Epidermal melanocyte (primary cell): ENCODE measurements around the gene MRS2.
"Not testable (repeated sequence)": the region's sequence is repeated elsewhere in the genome, so short reads cannot be mapped to it uniquely, and the experiment has no call there.

ENCODE experiments used
- DNase-seq: peaks from one replicate; pipeline ENCODE4 v3.0.0; 2011; ENCODE audit warnings: low spot score; ENCODE audit not compliant: insufficient read length

MRS2 gene

DNA sequence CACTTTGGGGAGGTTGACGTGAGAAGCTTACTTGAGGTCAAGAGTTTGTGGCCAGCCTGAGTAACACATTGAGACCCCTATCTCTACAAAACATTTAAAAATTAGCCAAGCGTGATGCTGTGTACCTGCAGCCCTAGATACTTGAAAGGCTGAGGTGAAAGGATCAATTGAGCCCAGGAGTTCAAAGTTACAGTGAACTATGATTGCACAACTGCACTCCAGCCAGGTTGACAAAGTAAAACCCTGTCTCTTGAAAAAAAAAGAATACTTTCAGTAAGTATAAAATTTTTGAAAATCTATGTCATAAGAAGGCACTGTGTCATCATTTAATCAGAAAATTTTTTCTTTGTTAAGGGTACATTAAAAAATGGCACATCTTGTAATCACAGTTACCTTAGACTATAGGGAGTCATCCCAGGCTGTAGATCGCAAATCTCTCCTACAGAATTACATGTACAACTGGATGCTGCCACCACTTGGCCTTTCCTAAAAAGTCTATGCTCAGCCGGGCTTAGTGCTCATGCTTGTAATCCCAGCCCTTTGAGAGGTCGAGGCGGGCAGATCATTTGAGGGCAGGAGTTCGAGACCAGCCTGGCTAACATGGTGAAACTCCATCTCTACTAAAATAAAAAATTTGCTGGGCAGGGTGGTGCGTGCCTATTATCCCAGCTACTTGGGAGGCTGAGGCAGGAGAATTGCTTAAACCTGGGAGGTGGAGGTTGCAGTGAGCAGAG, 17.0 kb upstream of the MRS2 start:
- no peak for DNase-seq

DNA sequence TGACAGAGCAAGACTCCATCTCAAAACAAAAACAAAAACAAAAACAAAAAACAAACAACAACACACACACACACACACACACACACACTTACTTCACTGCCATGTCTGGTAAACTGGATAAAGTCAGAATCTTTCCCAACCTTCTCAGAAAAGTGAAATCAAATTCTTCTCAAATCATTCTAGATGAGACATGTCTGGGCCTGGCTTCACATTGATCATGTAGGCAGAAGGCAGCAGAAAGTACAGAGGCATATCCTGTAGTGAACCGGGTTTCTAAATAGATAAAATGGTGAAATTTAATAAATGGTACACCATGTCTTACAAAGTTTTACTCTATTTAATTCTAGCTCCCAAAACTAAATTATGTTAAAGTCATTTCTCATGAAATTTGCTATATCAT, 14.9 kb upstream of the MRS2 start:
- DNase-seq = no peak

DNA sequence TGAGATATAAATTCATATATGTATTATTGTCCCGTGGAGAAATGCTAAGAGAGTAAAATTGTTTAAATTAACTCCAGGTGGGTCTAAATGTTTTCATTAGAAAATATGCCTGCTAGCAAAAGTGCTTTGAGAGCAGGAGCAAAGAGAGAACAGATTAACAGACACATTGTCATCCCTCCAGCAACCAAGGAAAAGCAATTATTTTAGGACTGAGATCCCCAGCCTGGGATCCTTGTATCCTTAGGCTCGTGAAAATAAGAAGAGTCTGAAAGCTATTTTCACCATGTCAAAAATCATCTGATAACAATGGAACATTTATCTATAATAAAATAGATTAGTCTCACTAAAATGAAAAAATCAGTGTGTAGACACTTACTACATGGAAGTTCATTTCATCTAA, 11.5 kb upstream of the MRS2 start:
- no peak for DNase-seq

DNA sequence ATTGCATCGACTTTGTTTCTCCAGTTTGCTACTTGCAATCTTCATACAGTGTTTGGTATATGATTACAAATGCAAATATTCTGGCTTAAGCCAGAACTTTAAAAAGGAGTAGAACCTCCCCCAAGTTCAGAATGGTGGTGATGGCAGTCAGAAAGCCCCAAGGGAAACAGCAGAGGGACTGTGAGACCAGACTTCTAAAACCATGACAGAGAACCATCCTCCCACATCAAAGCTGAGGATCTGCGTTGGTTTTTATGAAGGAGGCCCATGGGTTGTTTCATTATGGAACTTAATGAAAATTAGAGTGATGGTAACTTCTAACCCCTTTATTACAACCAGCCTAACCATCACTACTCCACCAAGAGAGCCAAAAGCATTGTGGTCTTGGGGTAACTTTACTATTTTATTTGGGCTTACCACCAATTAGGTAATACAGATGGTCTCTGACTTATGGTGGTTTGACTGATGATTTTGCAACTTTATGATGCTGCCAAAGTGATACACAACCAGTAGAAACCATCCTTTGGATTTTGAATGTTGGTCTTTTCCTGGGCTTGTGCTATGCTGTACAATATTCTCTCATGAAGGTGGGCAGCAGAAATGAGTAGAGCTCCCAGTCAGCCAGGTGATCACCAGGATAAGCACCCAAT, 10.9 kb upstream of the MRS2 start:
- no peak for DNase-seq

DNA sequence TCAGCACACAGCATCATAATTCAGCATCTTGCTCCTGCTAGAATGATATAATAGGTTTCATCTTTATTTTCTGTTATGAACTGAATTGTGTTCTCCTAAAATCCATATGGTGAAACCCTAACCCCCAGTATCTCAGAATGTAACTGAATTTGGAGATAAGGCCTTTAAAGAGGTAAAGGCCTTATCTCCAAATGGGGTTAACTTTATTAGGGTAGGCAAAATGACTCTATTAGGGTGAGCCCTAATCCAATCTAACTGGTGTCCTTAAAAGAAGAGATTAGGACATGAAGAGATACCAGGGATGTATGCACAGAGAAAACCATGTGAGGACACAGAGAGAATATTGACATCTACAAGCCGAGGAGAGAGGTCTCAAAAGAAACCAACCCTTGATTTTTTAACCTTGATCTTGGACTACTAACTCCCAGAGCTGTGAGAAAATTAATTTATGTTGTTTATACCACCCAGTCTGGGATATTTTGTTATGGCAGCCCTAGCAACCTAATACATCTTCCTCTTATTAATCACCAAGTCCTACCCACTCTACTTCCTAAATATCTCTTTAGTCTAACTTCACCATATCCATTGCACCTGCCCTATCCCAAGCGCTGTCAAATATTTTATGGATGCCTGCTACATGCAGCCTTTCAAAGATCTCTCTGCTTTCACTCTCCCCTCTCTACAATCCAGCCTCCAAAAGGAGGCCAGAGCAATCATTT, 8.5 kb upstream of the MRS2 start:
- DNase-seq = no peak

DNA sequence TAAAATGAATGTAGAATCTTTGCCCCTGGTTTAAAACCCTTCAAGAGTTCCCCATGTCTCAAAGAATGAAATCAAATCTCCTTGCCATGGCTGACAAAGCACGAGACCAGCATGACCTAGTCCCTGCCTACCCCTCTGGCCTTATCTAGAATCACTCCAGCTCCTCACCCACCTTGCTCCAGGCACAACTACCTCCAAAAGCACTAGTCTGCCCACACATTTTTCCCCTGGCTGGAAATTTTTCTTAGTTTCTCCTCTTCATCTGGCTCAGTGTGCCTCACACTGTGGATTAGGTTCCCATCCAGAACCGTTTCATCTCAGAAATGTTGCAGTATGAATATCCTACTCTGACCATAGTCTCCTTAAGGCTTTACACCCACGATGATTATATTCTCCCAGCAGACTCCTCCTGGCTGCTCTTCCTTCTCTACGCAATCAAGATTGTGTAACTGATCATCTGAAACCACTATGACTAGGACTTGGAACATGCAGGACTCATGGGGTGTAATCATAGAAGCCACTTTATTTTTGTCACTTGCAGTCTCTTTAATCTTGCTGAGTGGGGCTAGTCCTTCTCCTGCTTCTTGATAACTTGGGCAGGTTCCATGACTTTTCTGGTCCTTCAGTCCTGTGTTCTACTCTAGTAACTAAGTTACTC, 7.8 kb upstream of the MRS2 start:
- no peak for DNase-seq

DNA sequence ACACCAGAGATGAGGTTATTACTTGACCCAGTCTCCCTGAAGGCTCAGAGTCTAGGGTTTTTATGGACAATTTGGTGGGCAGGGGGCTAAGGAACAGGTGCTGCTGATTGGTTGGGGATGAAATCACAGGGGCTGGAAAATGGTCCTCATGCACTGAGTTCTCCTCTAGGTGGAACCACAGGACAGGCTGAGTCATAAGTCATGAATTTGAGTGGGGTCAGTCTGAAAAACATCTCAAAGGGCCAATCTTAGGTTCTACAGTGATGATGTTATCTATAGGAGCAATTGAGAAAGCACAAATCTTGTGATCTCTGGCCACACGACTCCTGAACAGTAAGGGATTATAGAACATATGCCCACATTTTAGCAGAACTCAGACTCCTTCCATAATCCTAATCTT, 5.9 kb upstream of the MRS2 start:
- DNase-seq = no peak

DNA sequence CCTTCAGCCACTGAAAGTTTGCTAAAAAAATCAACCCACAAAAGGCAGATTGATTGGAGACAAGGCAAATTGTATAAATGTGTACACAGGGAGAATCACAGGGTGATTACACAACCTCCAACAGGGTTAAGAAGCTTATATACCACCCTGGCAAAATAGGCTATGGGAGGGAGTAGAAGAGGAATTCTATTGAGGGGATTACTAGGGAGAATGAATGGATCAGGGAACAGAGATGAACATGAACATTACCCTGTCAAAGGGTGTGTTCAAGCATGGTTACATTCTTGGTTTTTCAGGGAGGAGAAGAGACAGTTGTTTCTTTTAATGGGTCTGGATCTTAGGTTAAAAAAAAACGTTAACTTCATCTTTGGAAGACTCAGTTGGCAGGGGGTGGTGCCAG, 5.1 kb upstream of the MRS2 start:
- no peak for DNase-seq

DNA sequence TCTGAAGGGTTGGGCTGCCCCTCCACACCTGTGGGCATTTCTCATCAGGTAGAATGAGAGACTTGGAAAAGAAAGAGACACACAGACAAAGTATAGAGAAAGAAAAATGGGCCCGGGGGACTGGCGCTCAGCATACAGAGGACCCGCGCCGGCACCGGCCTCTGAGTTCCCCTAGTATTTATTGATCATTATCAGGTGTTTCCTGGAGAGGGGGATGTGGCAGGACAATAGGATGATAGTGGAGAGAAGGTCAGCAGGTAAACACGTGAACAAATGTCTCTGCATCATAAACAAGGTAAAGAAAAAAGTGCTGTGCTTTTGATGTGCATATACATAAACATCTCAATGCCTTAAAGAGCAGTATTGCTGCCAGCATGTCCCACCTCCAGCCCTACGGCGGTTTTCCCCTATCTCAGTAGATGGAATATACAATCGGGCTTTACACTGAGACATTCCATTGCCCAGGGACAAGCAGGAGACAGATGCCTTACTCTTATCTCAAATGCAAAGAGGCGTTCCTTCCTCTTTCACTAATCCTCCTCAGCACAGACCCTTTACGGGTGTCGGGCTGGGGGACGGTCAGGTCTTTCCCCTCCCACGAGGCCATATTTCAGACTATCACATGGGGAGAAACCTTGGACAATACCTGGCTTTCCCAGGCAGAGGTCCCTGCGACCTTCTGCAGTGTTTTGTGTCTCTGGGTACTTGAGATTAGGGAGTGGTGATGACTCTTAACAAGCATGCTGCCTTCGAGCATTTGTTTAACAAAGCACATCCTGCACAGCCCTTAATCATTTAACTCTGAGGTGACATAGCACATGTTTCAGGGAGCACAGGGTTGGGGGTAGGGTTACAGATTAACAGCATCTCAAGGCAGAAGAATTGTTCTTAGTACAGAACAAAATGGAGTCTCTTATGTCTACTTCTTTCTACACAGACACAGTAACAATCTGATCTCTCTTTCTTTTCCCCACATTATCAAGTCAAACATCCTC, 2.4 kb upstream of the MRS2 start:
- not testable (repeated sequence) for DNase-seq

DNA sequence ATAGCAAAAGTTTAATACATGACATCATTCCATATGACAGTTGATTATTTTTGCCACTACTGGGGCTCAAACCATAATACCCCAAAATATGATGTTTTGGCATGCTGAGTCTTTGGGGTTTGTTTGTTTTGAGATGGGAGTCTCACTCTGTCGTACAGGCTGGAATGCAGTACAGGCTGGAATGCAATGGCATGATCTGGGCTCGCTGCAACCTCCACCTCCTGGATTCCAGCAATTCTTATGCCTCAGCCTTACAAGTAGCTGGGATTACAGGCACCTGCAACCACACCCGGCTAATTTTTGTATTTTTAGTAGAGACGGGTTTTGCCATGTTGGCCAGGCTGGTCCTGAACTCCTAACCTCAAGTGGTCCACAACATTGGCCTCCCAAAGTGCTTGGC, 1.3 kb upstream of the MRS2 start:
- DNase-seq = no peak

DNA sequence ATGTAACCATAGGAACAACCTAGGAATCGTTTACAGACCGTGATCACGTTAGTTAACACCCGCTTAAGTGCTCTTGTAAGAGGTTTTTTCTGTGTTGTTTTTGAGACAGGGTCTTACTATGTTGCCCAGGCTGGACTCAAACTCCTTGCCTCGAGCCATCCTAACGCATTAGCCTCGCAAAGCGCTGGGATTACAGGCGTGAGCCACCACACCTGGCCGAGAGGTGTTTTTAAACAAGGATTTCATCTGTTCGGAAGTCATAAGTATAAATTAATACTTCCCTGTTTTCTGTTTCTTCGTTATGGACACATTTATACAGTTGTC, 727 bp downstream of the MRS2 start:
- DNase-seq = no peak

DNA sequence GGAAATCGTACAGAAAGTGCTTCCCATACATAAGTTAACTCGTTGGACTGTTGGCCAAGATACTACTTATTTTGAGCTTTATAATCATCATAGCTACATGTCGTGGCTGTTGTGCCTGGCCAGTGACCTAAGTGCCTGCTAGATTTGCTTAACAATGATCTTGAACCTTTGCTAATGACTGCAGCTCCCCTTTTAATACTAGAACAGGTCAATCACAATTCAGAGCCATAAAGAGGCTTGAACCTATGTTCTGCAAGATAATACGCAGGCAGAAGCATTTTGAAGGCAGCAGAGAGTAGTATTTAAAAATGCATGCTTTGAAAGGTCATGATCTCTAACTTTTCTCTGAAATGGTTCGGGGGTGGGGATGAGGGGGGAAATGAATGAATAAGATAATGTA, 2.5 kb downstream of the MRS2 start:
- DNase-seq = no peak

DNA sequence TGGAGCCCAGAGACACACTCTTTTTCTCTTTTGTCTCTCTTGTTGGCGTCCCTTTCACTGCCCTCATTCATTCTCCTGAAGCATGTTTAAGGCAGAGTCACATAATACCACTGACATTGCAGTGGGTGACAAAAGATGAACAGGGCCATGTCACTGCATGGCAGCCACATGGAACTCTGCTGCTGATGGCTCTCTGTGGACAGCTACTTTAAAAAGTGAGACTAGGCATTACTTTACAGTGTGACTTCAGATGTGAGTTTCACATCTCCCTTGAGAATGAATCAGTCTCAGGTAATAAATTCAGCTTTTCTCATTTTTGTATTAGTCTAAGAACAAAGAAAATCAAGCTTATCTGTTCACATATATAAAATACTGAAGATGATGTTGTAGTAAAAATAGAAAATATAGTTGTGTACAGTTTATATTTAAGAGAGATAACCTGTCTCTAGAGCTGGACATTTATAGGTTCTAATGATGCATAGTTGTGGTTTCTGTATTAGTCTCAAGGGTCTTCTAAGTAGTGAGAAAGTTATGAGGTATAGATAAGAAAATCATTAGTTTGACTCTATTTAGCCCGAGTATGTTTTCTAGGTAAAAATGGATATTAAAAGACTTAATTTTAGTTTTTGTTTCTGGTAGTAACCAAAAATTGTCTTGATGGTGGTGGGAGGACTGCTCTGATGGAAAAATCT, 6.1 kb downstream of the MRS2 start:
- no peak for DNase-seq

DNA sequence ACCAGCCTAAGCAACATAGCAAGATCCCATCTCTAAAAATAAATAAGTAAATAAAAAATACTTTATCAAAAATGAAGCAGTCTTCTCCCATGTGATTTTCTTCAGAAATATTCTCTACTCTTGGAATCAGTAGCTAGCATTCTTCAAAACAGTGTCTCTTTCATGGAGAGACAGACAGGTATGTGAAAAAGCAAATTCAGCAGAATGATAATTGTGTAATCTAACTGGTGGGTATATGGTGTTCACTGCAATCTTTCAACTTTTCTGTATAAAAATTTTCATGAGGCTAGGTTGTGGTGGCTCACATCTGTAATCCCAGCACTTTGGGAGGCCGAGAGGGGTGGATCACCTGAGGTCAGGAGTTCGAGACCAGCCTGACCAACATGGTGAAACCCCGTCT, 7.9 kb downstream of the MRS2 start:
- no peak for DNase-seq

DNA sequence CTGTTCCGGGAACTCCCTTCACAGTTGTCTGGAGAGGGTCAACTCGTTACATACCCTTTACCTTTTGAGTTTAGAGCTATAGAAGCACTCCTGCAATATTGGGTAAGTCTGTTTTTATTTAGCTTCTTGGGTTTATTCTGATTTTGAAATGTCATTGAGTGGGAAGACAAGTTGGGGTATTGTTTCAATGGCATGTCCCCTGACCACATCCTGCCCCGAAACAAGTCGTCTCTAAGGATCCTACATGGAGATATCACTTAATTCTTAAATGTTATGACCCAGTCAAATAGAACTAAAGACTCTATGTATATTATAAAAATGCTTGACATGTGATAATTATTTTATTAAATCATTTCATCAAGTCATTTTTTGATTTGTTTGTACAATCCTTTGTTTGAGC, 9.6 kb downstream of the MRS2 start:
- DNase-seq = no peak

DNA sequence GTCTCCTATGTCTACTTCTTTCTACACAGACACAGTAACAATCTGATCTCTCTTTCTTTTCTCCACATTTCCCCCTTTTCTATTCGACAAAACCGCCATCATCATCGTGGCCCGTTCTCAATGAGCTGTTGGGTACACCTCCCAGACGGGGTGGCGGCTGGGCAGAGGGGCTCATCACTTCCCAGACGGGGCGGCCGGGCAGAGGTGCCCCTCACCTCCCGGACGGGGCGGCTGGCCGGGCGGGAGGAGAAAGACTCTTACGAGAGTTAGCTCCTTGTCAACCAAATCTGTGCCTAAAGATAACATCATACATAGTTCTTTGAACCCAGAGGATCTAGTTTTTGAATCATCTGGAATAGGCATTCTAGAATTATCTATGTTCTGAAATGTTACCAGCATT, 11.8 kb downstream of the MRS2 start:
- DNase-seq = not testable (repeated sequence)

DNA sequence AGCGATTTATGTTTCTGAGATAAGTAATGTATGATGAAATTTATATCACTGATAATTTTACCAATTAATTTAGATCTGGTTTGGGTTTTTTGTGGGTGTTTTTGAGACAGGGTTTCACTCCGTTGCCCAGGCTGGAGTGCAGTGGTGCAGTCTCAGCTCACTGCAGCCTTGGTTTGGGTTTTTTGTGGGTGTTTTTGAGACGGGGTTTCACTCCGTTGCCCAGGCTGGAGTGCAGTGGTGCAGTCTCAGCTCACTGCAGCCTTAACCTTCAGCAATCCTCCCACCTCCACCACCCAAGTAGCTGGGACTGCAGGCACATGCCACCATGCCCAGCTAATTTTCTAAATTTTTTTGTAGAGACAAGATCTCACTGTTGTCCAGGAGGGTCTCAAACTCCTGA, 13.0 kb downstream of the MRS2 start:
- DNase-seq = no peak

DNA sequence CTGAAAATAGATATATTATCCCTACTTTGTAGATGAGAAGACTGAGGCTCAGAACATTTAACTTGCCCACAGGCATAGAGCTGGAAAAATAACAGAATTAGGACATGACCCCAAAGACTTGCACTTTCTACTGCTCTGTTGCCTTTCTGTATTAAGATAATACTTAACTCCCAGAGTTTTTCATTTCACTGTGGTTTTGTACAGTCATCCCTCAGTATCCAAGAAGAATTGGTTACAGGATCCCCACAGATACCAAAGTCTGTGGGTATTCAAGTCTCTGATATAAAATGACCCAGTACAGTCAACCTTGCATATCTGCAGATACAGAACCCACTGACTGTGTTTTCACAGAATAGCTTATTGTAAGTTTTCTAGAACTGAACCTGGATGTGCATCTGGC, 16.8 kb downstream of the MRS2 start:
- DNase-seq = no peak

DNA sequence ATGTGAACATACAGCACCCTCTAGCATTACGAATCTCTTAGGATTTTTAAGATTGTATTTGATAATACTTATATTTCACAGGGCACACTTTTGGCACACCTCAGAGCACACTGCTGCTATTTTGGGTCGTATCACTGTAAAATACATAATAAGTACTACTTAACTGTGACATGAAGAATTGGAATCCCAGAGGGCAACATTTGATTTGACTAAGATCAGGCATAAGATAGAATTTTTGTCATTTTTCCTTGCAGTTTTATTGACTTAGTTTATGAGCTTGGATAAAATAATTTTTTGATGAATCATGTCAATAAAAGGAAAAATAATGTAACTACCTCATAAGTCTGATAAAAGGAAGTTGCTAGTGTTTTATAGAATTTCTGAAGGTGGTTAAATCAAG, 22.4 kb downstream of the MRS2 start:
- DNase-seq = no peak

DNA sequence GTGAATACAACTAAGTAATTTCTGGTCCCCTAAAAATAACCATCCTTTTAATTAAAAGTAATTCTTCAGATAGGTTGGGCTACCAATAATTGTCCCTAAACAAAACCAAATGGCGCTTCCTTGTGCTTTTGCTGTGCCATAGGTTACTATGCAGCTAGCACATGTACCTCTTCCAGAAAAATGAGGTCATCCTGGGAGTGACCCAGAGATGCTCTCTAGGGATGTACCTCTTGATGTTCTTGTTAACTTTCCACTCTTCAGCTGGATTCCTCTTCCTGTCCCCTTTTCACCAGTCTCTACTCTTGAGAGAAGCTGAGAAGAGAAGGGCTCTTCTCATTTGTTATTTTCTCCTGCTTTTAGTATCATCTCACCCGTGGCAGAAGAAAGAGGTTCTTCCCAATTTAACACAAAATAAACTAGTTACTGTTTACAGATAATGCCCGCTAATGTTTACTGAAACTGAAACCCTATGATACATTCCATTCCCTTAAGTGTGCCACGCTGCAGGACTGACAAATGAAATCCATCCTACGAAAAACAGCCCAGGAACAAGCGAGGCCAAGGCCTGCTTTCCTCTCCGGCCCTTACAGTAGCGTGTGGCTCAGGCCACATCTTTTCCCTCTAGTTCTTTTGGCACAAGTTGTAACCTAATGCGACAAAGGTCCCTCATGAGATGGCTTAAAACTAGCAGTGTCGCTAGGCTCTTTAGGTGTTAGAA, 24.2 kb downstream of the MRS2 start:
- no peak for DNase-seq
